ENCODE data around the gene NHERF1. TPM values are rescaled to one million over a fixed set of nuclear protein-coding genes. Genes with fewer than 3 reads are reported as not detected.
A peak's percentile ranks its signal among the peaks of the same experiment; 100 is the strongest.

Gene NHERF1
- total RNA-seq, 4 donors from 2014 or later: 8.9 to 12.1 (median 11.0) TPM

GRCh38 chr17:74745548-74746177, 2.8 kb upstream of the NHERF1 start:
- H3K36me3 ChIP-seq: no peaks in the 10 kb centered on the region
- H3K27ac ChIP-seq (replicated peaks in 1 of 4): peak overlapping the region in 1 of 4 donors; percentile 46
- peaks cover 26 to 66% (median 52%) of the 10 kb centered on the region in 4 donors for H3K4me1 ChIP-seq
- 83% methylated on average over 8 of the region's 8 CpGs for WGBS
- H3K27me3 ChIP-seq: peaks cover 0 to 66% (median 0%) of the 10 kb centered on the region in 4 donors
- H3K4me3 ChIP-seq: peak overlapping the region in 1 of 4 donors; percentile 38
- intact Hi-C loops (cut with DNase I): loop anchor here (2.0 kb wide), 1 partner anchor 119 kb away; no protein-coding TSS in a partner anchor
- no peak for DNase-seq (ENCODE audit: extremely low spot score)
- TF ChIP-seq EP300 (IDR thresholded peaks at IDR 0.05) (no peak), POLR2A (IDR thresholded peaks at IDR 0.05; ENCODE audit: low read depth) (no peak), POLR2AphosphoS5 (IDR thresholded peaks at IDR 0.05) (no peak), CTCF (IDR thresholded peaks at IDR 0.05) (no peak)
- H3K9me3 ChIP-seq: no peaks in the 10 kb centered on the region

- H3K4me3 ChIP-seq: no peak overlapping the region
- no peaks in the 10 kb centered on the region for H3K36me3 ChIP-seq
- H3K4me1 ChIP-seq: peaks cover 34 to 68% (median 58%) of the 10 kb centered on the region in 4 donors
- H3K27ac ChIP-seq (replicated peaks in 1 of 4): no peak overlapping the region
- TF ChIP-seq POLR2AphosphoS5 (IDR thresholded peaks at IDR 0.05) (no peak), EP300 (IDR thresholded peaks at IDR 0.05) (no peak), CTCF (IDR thresholded peaks at IDR 0.05) (no peak), POLR2A (IDR thresholded peaks at IDR 0.05; ENCODE audit: low read depth) (no peak)
- intact Hi-C loops (cut with DNase I): no loop called here
- H3K9me3 ChIP-seq: no peaks in the 10 kb centered on the region
- peaks cover 0 to 59% (median 0%) of the 10 kb centered on the region in 4 donors for H3K27me3 ChIP-seq
- 89% methylated on average over 5 of the region's 5 CpGs for WGBS
- DNase-seq (ENCODE audit: extremely low spot score): no peak
These were observed 2.1 kb upstream of the NHERF1 start for GRCh38 chr17:74746376-74746775.

GRCh38 chr17:74746922-74747321, 1.5 kb upstream of the NHERF1 start:
- TF ChIP-seq CTCF (IDR thresholded peaks at IDR 0.05): no peak
- no peak for TF ChIP-seq EP300 (IDR thresholded peaks at IDR 0.05)
- TF ChIP-seq POLR2A (IDR thresholded peaks at IDR 0.05; ENCODE audit: low read depth): no peak
- no peak for TF ChIP-seq POLR2AphosphoS5 (IDR thresholded peaks at IDR 0.05)
- Histone ChIP-seq H3K27ac (replicated peaks in 1 of 4) (peak overlapping the region in 2 of 4 donors; percentile 20 to 86), H3K4me1 (peaks cover 37 to 73% (median 63%) of the 10 kb centered on the region in 4 donors), H3K4me3 (no peak overlapping the region), H3K36me3 (no peaks in the 10 kb centered on the region), H3K27me3 (peaks cover 0 to 54% (median 0%) of the 10 kb centered on the region in 4 donors), H3K9me3 (no peaks in the 10 kb centered on the region)
- DNase-seq (ENCODE audit: extremely low spot score): no peak
- intact Hi-C loops (cut with DNase I): no loop called here
- WGBS: 63% methylated on average over 3 of the region's 6 CpGs

GRCh38 chr17:74748279-74748528, 224 bp upstream of the NHERF1 start:
- no peak for DNase-seq (ENCODE audit: extremely low spot score)
- H3K9me3 ChIP-seq: no peaks in the 10 kb centered on the region
- intact Hi-C loops (cut with DNase I): loop anchor here (2.0 kb wide), 1 partner anchor 29 kb away; the partner anchor contains the start of gene NAT9
- peaks cover 0 to 41% (median 0%) of the 10 kb centered on the region in 4 donors for H3K27me3 ChIP-seq
- H3K27ac ChIP-seq (replicated peaks in 1 of 4): peak overlapping the region; percentile 71 to 86 (median 74)
- 1% methylated on average over 27 of the region's 34 CpGs for WGBS
- peak in 2 of 3 experiments; percentile 20 to 35 for TF ChIP-seq CTCF (IDR thresholded peaks at IDR 0.05)
- no peak for TF ChIP-seq EP300 (IDR thresholded peaks at IDR 0.05)
- no peak for TF ChIP-seq POLR2AphosphoS5 (IDR thresholded peaks at IDR 0.05)
- TF ChIP-seq POLR2A (IDR thresholded peaks at IDR 0.05; ENCODE audit: low read depth): no peak
- peaks cover 34 to 66% (median 60%) of the 10 kb centered on the region in 4 donors for H3K4me1 ChIP-seq
- H3K4me3 ChIP-seq: peak overlapping the region; percentile 69 to 88 (median 74)
- H3K36me3 ChIP-seq: no peaks in the 10 kb centered on the region
